ENCODE measurements around the gene SIGLEC7. TPM values are rescaled to one million over a fixed set of nuclear protein-coding genes. Genes with fewer than 3 reads are reported as not detected.
"Not testable (repeated sequence)": the region's sequence is repeated elsewhere in the genome, so short reads cannot be mapped to it uniquely, and the experiment has no call there.

SIGLEC7 gene
- total RNA-seq, 1 donor from 2014 or later: 0.70 TPM

- intact Hi-C loops (cut with DNase I): no loop called here
- no peak for DNase-seq (ENCODE audit: low spot score)
Measured at GRCh38 chr19:51135986-51136762, 5.9 kb upstream of the SIGLEC7 start.

GRCh38 chr19:51136851-51137551 is 5.1 kb upstream of the SIGLEC7 start:
- DNase-seq (ENCODE audit: low spot score): peak; percentile 84
- intact Hi-C loops (cut with DNase I): no loop called here

DNA sequence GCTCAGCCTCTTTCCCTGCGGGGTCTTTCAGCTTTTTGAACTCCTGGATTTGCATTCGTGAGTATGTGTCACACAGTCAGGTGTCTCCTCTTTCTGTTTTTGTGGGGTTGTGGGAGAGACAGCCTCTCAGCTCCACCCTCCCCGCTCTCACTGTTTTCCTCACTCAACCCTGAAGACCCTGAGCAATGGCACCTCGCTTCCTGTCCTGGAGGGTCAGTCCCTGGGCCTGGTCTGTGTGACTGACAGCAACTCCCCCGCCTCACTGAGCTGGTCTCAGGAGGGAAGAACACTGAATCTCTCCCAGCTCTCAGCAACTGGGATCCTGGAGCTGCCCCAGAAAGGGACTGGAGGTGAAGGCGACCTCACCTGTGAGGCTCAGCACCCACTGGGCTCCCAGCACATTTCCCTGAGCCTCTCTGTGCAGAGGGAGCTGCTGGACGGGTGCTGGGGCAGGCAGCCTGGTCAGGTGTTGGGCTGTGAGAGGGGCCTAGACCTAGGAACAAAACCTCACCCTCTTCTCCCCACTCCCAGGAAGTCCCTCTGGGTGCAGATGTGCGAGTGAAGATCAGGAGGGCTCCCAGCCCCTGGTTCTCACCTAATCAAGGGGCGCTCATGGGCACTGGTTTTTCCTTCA is 4.2 kb upstream of the SIGLEC7 start:
- no peak for DNase-seq (ENCODE audit: low spot score)
- intact Hi-C loops (cut with DNase I): no loop called here

DNA sequence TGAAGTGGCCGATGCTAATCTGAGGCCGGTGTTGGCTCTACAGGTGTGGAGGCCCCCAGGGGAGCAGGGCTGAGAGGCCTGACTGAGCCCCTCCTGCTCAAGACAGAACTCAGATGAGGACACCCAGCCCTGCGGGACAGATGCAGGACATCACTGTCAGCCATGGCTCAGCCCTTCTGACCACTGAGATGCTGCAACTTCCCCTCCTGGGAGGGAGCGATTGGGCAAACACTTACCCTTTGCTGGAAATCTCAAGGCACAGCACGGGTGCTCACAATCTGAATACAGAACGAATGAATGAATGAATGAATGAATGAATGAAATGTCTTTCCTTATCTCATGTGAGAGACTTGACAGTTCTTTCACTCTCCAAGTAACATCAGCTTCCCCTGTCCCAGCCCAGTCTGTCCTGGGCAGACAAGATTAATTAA is 3.5 kb upstream of the SIGLEC7 start:
- intact Hi-C loops (cut with DNase I): no loop called here
- DNase-seq (ENCODE audit: low spot score): peak; percentile 91

- no peak for DNase-seq (ENCODE audit: low spot score)
- intact Hi-C loops (cut with DNase I): no loop called here
Measured at GRCh38 chr19:51139299-51140014, 2.6 kb upstream of the SIGLEC7 start.

- intact Hi-C loops (cut with DNase I): no loop called here
- DNase-seq (ENCODE audit: low spot score): no peak
Measured at GRCh38 chr19:51140441-51140840, 1.7 kb upstream of the SIGLEC7 start.

GRCh38 chr19:51141181-51141580 is 920 bp upstream of the SIGLEC7 start:
- no peak for DNase-seq (ENCODE audit: low spot score)
- intact Hi-C loops (cut with DNase I): no loop called here

DNA sequence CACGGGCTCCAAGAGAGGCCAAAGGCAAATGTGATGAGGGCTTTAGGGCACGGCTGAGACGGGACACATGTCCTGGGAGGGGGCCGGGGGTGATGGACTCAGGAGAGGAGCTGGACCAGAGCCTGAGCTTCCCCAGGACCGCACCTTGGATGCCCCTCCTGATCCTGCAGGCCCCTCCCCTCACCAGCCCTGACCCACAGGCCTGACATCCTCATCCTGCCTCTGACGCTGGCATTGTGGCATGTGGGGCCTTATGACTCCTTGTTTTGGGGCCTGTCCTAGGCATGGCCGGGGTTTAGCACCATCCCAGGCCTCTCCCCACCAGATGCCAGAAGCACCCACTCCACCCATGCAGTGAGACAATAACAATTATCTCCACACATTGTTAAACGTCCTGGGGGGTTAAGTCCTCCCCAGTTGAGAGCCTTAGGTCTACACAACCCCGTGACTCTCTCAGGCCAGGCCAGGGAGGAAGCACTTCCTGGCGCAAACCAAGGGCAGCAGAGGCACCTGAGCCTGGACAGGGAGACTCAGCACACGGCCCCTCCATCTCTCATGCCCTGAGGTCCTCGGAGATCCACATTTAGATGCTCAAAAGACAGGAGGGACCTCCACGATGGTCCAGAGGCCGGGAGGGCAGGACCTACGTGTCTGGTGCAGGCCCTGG is 841 bp downstream of the SIGLEC7 start:
- DNase-seq (ENCODE audit: low spot score); intact Hi-C loops (cut with DNase I): not testable (repeated sequence)

- no peak for DNase-seq (ENCODE audit: low spot score)
- intact Hi-C loops (cut with DNase I): no loop called here
Measured at GRCh38 chr19:51143486-51143885, 1.4 kb downstream of the SIGLEC7 start.

- DNase-seq (ENCODE audit: low spot score): no peak
Measured at GRCh38 chr19:51144482-51145045, 2.5 kb downstream of the SIGLEC7 start.

GRCh38 chr19:51145916-51146493 is 3.9 kb downstream of the SIGLEC7 start:
- intact Hi-C loops (cut with DNase I): no loop called here
- DNase-seq (ENCODE audit: low spot score): no peak

More at GRCh38 chr19:51144482-51145045, 2.5 kb downstream of the SIGLEC7 start:
- intact Hi-C loops (cut with DNase I): no loop called here

DNA sequence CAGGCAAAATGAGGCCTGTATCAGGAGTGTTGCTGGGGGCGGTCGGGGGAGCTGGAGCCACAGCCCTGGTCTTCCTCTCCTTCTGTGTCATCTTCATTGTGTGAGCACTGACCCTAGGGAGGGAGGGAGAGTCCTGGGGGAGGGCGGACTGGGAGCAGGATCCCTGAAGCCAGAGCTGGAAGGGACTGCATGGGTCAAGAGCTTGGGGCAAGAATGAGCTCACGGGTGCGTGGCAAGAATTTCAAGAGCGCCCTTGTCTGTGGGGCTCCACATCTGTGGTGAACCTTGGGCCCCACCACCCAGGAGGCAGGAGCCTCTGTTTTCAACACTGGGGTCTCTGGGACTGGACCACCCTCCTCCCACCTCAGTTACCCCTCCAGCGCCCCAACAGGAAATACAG is 4.7 kb downstream of the SIGLEC7 start:
- DNase-seq (ENCODE audit: low spot score): no peak
- intact Hi-C loops (cut with DNase I): no loop called here

DNA sequence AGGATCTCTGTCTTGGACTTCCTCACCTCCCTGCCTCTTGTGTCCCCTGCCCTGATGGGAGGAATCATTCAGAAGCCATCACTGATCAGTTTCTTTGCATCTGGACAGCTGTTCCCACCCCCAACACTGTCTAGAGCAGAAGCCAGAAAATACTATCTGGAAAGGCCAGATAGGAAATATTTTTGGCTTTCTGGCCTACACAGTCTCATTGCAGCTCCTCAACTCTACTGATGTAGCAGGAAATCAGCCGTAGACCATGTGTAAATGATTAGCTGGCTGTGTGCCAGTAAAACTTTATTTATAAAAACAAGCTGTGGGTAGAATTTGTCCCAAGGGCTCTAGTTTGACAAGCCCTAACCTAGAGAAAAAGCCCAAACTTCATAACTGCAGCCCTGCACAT is 5.6 kb downstream of the SIGLEC7 start:
- no peak for DNase-seq (ENCODE audit: low spot score)
- intact Hi-C loops (cut with DNase I): no loop called here

DNA sequence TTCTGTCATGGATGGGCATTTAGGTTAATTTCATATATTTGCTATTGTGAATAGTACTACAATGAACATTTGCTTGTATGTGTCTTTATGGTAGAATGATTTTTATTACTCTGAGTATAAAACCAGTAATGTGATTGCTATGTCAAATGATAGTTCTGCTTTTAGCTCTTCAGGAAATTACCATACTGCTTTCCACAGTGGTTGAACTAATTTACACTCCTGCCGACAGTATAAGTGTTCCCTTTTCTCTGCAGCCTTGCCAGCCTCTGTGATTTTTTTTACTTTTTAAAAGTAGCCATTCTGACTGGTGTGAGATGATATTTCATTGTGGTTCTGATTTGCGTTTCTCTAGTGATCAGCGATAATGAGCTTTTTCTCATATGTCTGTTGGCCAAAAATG is 6.5 kb downstream of the SIGLEC7 start:
- intact Hi-C loops (cut with DNase I): no loop called here
- DNase-seq (ENCODE audit: low spot score): no peak

- DNase-seq (ENCODE audit: low spot score): no peak
- intact Hi-C loops (cut with DNase I): no loop called here
Measured at GRCh38 chr19:51150627-51151026, 8.5 kb downstream of the SIGLEC7 start.

GRCh38 chr19:51156710-51157109 is 14.6 kb downstream of the SIGLEC7 start:
- intact Hi-C loops (cut with DNase I): loop anchor here (5.0 kb wide), 1 partner anchor 134 kb away; no protein-coding TSS in a partner anchor
- no peak for DNase-seq (ENCODE audit: low spot score)

DNA sequence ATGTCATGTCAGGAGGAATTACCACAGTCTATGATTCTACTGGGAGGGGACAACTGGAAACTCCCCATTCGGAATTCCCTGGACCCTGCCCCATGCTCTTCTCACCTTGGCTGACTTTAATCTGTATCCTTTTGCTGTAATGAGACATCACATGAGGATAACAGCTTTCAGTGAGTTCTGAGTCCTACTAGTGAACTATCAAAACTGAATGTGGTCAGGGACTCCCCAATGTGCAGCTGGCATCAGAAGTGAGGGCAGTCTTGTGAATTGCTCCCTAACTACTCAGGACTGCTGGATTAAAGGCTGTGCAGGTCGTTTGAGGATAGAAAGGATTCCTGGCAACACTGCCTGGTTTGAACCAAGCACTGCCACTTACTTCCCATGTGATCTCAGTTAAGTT is 15.2 kb downstream of the SIGLEC7 start:
- DNase-seq (ENCODE audit: low spot score): no peak
- intact Hi-C loops (cut with DNase I): loop anchor here (5.0 kb wide), 1 partner anchor 135 kb away; no protein-coding TSS in a partner anchor

GRCh38 chr19:51158474-51159129 is 16.5 kb downstream of the SIGLEC7 start:
- intact Hi-C loops (cut with DNase I): loop anchor here (5.0 kb wide), 1 partner anchor 136 kb away; no protein-coding TSS in a partner anchor

More at GRCh38 chr19:51158474-51159129, 16.5 kb downstream of the SIGLEC7 start:
- peak; percentile 87 for DNase-seq (ENCODE audit: low spot score)

All from cardiac septum (tissue), 1 donor.